Keratinocyte (primary cell): ENCODE data around the gene ZC3H18. TPM values are rescaled to one million over a fixed set of nuclear protein-coding genes. Genes with fewer than 3 reads are reported as not detected.

Experiments
- DNase-seq: peaks from one replicate; pipeline ENCODE4 v3.0.0-alpha.2; 2011; ENCODE audit warnings: low read depth, missing footprints, low spot score
- FAIRE-seq: peaks from 2 replicates; lab custom pipeline; 2011; peaks lifted over from hg19 to GRCh38; lab: Jason Lieb, UNC
- H2AFZ ChIP-seq: 2 replicates; pipeline ENCODE4 v1.6.0; 2012; ENCODE audit warnings: low read length, control low read depth, inconsistent platforms; ENCODE audit not compliant: control insufficient read depth
- H3K27ac ChIP-seq: 2 replicates; pipeline ENCODE4 v1.5.1; 2011; ENCODE audit warnings: low read length; ENCODE audit not compliant: control insufficient read depth, insufficient read depth
- H3K27me3 ChIP-seq: 3 replicates; pipeline ENCODE4 v1.6.0; 2011; ENCODE audit warnings: low read length; ENCODE audit not compliant: control insufficient read depth, insufficient read depth; ENCODE audit errors: extremely low read depth
- H3K36me3 ChIP-seq, 2 experiments: 2 replicates in 1 of 2; 3 replicates in 1 of 2; pipeline ENCODE4 v1.5.1; 2011; ENCODE audit warnings: low read length in 2 of 2, mild to moderate bottlenecking in 1 of 2; ENCODE audit not compliant: control insufficient read depth in 2 of 2, insufficient read depth in 2 of 2; ENCODE audit errors: extremely low read depth in 1 of 2
- H3K4me1 ChIP-seq: 3 replicates; pipeline ENCODE4 v1.5.1; 2011; ENCODE audit warnings: low read length; ENCODE audit not compliant: control insufficient read depth, insufficient read depth; ENCODE audit errors: extremely low read depth
- H3K4me2 ChIP-seq: 3 replicates; pipeline ENCODE4 v1.6.0; 2011; ENCODE audit warnings: low read depth, low read length; ENCODE audit not compliant: control insufficient read depth, insufficient read depth; ENCODE audit errors: extremely low read depth
- H3K4me3 ChIP-seq, 3 experiments: fragments of 200-600 bp in 1 of 3; sonication (generic) in 1 of 3; 2 replicates in 2 of 3; 3 replicates in 1 of 3; pipeline ENCODE4 v1.5.1; 2011 to 2016; ENCODE audit warnings: low read length in 3 of 3, mild to moderate bottlenecking in 3 of 3, control low read depth in 2 of 3, inconsistent platforms in 1 of 3, low read depth in 1 of 3, mixed read lengths in 1 of 3, mixed run types in 1 of 3, moderate library complexity in 1 of 3; ENCODE audit not compliant: control insufficient read depth in 2 of 3, insufficient read depth in 2 of 3; ENCODE audit errors: extremely low read depth in 1 of 3
- H3K79me2 ChIP-seq: 2 replicates; pipeline ENCODE4 v1.6.0; 2012; ENCODE audit warnings: low read length; ENCODE audit not compliant: control insufficient read depth, insufficient read depth
- H3K9ac ChIP-seq: 3 replicates; pipeline ENCODE4 v1.6.0; 2011; ENCODE audit warnings: low read length; ENCODE audit not compliant: control insufficient read depth, insufficient read depth; ENCODE audit errors: extremely low read depth
- H3K9me1 ChIP-seq: 3 replicates; pipeline ENCODE4 v1.6.0; 2011; ENCODE audit warnings: low read length; ENCODE audit not compliant: control insufficient read depth, insufficient read depth; ENCODE audit errors: extremely low read depth
- H3K9me3 ChIP-seq: 2 replicates; pipeline ENCODE4 v1.5.1; 2012; ENCODE audit warnings: low read depth, low read length; ENCODE audit not compliant: control insufficient read depth
- H4K20me1 ChIP-seq: 3 replicates; pipeline ENCODE4 v1.6.0; 2011; ENCODE audit warnings: low read length; ENCODE audit not compliant: control insufficient read depth, insufficient read depth; ENCODE audit errors: extremely low read depth
- CTCF ChIP-seq, 3 experiments: IDR thresholded peaks in 1 of 3; conservative IDR thresholded peaks in 1 of 3; optimal IDR thresholded peaks in 1 of 3; 2 replicates in 2 of 3; 3 replicates in 1 of 3; pipeline versions ENCODE3 to v1.5.1; 2011; ENCODE audit warnings: low read length in 3 of 3, mild to moderate bottlenecking in 3 of 3, moderate library complexity in 2 of 3, control low read depth in 1 of 3, inconsistent platforms in 1 of 3; ENCODE audit not compliant: insufficient read depth in 2 of 3; ENCODE audit errors: extremely low read depth in 1 of 3
- EZH2 ChIP-seq: IDR thresholded peaks from one replicate; pipeline ENCODE4 v1.6.1; 2012; ENCODE audit warnings: inconsistent platforms, mild to moderate bottlenecking, low read length, moderate library complexity
- dilution Hi-C: fragments of 300-500 bp; cut with MboI; formaldehyde crosslinking; loops from one replicate; pipeline ENCODE4 v1.7.0; 2020; ENCODE audit warnings: low sequenced_read_pairs; ENCODE audit not compliant: extremely low pct_ligation_motif_present
- polyA plus RNA-seq, 5 experiments: library from polyadenylated mRNA; depleted of rRNA in 3 of 5; stranded (reverse) in 3 of 5; stranded (forward) in 1 of 5; unstranded in 1 of 5; fragments of >200 nt; gene quantifications; 1 replicate in 1 of 5; 2 replicates in 3 of 5; 3 replicates in 1 of 5; pipeline versions ENCODE4 v1.2.1 to v1.2.3, GENCODE V29; 2011 to 2012; ENCODE audit warnings: missing spikeins in 2 of 5, low read depth in 1 of 5, low replicate concordance in 1 of 5

The ZC3H18 gene
- polyA plus RNA-seq, 1 donor (not counting 4 experiments of a cell fraction or from before 2014, with no cell fraction given) = 7.5 TPM

- H4K20me1 ChIP-seq = no peaks in the 10 kb centered on the region
- H3K9ac ChIP-seq = no peak overlapping the region
- no peaks in the 10 kb centered on the region for H3K4me1 ChIP-seq
- no peak overlapping the region for H3K4me3 ChIP-seq
- TF ChIP-seq CTCF (optimal IDR thresholded peaks at IDR 0.05 in 1 of 3, IDR thresholded peaks at IDR 0.05 in 1 of 3, conservative IDR thresholded peaks at IDR 0.05 in 1 of 3; ENCODE audit: extremely low read depth in 1 of 3, insufficient read depth in 2 of 3, low read length in 3 of 3) = no peak
- TF ChIP-seq EZH2 = no peak
- no peaks in the 10 kb centered on the region for H3K9me3 ChIP-seq
- no peaks in the 10 kb centered on the region for H3K9me1 ChIP-seq
- H3K36me3 ChIP-seq = peaks cover 22 to 38% of the 10 kb centered on the region in 2 experiments
- H3K27me3 ChIP-seq = no peaks in the 10 kb centered on the region
- dilution Hi-C loops = no loop called here
- DNase-seq (no peak), FAIRE-seq (no peak)
- H3K4me2 ChIP-seq = no peak overlapping the region
- H3K27ac ChIP-seq = no peak overlapping the region
- no peak overlapping the region for H2AFZ ChIP-seq
- H3K79me2 ChIP-seq = peaks cover 9% of the 10 kb centered on the region
These were observed 25.7 kb downstream of the ZC3H18 start for GRCh38 chr16:88595921-88596320.

- Histone ChIP-seq H3K4me2 (no peak overlapping the region), H2AFZ (no peak overlapping the region), H3K9ac (no peak overlapping the region), H3K9me1 (no peaks in the 10 kb centered on the region), H3K27me3 (no peaks in the 10 kb centered on the region), H3K9me3 (no peaks in the 10 kb centered on the region), H4K20me1 (no peaks in the 10 kb centered on the region), H3K27ac (no peak overlapping the region), H3K36me3 (peaks cover 23 to 40% of the 10 kb centered on the region in 2 experiments), H3K79me2 (peaks cover 9% of the 10 kb centered on the region), H3K4me3 (no peak overlapping the region), H3K4me1 (no peaks in the 10 kb centered on the region)
- DNase-seq (no peak), FAIRE-seq (no peak)
- dilution Hi-C loops = no loop called here
- TF ChIP-seq CTCF (optimal IDR thresholded peaks at IDR 0.05 in 1 of 3, IDR thresholded peaks at IDR 0.05 in 1 of 3, conservative IDR thresholded peaks at IDR 0.05 in 1 of 3; ENCODE audit: extremely low read depth in 1 of 3, insufficient read depth in 2 of 3, low read length in 3 of 3) (no peak), EZH2 (no peak)
These were observed 26.3 kb downstream of the ZC3H18 start for GRCh38 chr16:88596483-88596882.
